Lower leg skin (tissue), 4 donors: ENCODE data around the gene HK1. TPM values are rescaled to one million over a fixed set of nuclear protein-coding genes. Genes with fewer than 3 reads are reported as not detected.
"Not testable (repeated sequence)": the region's sequence is repeated elsewhere in the genome, so short reads cannot be mapped to it uniquely, and the experiment has no call there.

Experiments used
- DNase-seq, 2 donors: peaks; one replicate each; pipeline ENCODE4 v3.0.0-alpha.2; 2019; ENCODE audit warnings: low spot score in 2 of 2
- H3K4me3 ChIP-seq: fragments of 200-600 bp; sonication (generic); 2 replicates; pipeline ENCODE4 v1.5.1; 2017; ENCODE audit warnings: mild to moderate bottlenecking, low read depth; ENCODE audit not compliant: poor library complexity, severe bottlenecking
- POLR2A ChIP-seq, 2 donors: fragments of 450-650 bp; IDR thresholded peaks; one replicate each; pipeline ENCODE4 v1.6.1; 2016 to 2017; ENCODE audit warnings: antibody characterized with exemption in 2 of 2, mild to moderate bottlenecking in 1 of 2, moderate library complexity in 1 of 2
- WGBS, 2 donors: methylation state at CpG; one replicate each; pipeline ENCODE4 v1.1.5; 2018; 5-methylcytosine and 5-hydroxymethylcytosine counted together
- intact Hi-C: fragments of 100-400 bp; cut with DNase I; formaldehyde crosslinking; loops from one replicate; pipeline ENCODE4 v1.15.0; 2023; ENCODE audit warnings: low total_unique reads
- total RNA-seq, 4 donors: library from RNA; depleted of rRNA; stranded (reverse); fragments of >200 nt; gene quantifications; one replicate each; pipeline ENCODE4 v1.1.0, GENCODE V29; 2016
- TF ChIP-seq, protein P1 (sequence below), 3 donors: fragments of 450-650 bp; IDR thresholded peaks; one replicate each; pipeline ENCODE4 v1.5.1; 2016; ENCODE audit warnings: antibody characterized with exemption in 3 of 3, mild to moderate bottlenecking in 3 of 3, moderate library complexity in 2 of 3

The HK1 gene
- total RNA-seq, 4 donors from 2014 or later, result 117 to 162 (median 158) TPM

- no peak overlapping the region for H3K4me3 ChIP-seq
- intact Hi-C loops, result no loop called here
- TF ChIP-seq, protein P1, sequence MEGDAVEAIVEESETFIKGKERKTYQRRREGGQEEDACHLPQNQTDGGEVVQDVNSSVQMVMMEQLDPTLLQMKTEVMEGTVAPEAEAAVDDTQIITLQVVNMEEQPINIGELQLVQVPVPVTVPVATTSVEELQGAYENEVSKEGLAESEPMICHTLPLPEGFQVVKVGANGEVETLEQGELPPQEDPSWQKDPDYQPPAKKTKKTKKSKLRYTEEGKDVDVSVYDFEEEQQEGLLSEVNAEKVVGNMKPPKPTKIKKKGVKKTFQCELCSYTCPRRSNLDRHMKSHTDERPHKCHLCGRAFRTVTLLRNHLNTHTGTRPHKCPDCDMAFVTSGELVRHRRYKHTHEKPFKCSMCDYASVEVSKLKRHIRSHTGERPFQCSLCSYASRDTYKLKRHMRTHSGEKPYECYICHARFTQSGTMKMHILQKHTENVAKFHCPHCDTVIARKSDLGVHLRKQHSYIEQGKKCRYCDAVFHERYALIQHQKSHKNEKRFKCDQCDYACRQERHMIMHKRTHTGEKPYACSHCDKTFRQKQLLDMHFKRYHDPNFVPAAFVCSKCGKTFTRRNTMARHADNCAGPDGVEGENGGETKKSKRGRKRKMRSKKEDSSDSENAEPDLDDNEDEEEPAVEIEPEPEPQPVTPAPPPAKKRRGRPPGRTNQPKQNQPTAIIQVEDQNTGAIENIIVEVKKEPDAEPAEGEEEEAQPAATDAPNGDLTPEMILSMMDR (IDR thresholded peaks at IDR 0.05), result no peak
- TF ChIP-seq POLR2A (IDR thresholded peaks at IDR 0.05), result no peak
- 58 to 67% methylated on average over 10 of the region's 10 CpGs for WGBS, 2 donors
- DNase-seq, result no peak
These were observed 42.9 kb downstream of the HK1 start for GRCh38 chr10:69321039-69321715.

GRCh38 chr10:69321865-69322264 lies 43.6 kb downstream of the HK1 start:
- intact Hi-C loops, result no loop called here
- no peak for DNase-seq
- TF ChIP-seq, protein P1 (IDR thresholded peaks at IDR 0.05), result no peak
- no peak for TF ChIP-seq POLR2A (IDR thresholded peaks at IDR 0.05)
- WGBS, 2 donors, result 39 to 42% methylated on average over 5 of the region's 5 CpGs
- H3K4me3 ChIP-seq, result no peak overlapping the region

GRCh38 chr10:69322346-69322745 lies 44.0 kb downstream of the HK1 start:
- not testable (repeated sequence) for DNase-seq

DNA sequence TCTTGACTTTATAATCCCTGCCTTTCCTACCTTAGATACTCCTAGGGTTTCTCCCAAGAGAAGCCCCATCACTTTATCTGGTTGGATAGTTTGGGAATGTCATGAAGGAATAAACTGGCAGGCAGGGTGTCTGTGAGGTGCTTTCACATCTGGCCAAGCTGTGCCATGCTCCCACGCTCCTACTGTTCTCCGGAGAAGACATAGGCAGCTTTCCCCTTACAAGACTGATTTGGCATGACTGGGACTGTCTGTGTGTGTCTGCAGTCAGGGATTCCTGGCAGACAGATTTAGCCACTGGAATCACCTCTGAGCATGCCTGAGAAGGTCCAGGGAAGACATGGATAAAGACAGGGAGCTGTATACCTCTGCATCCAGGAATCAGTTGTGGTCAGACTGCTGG lies 45.3 kb downstream of the HK1 start:
- TF ChIP-seq, protein P1 (IDR thresholded peaks at IDR 0.05), result no peak
- no peak for TF ChIP-seq POLR2A (IDR thresholded peaks at IDR 0.05)
- intact Hi-C loops, result no loop called here
- H3K4me3 ChIP-seq, result no peak overlapping the region
- 41 to 60% methylated on average over 2 of the region's 2 CpGs for WGBS, 2 donors
- no peak for DNase-seq

More at GRCh38 chr10:69322346-69322745, 44.0 kb downstream of the HK1 start:
- 74 to 76% methylated on average over 7 of the region's 7 CpGs for WGBS, 2 donors
- H3K4me3 ChIP-seq, intact Hi-C loops: not testable (repeated sequence)

DNA sequence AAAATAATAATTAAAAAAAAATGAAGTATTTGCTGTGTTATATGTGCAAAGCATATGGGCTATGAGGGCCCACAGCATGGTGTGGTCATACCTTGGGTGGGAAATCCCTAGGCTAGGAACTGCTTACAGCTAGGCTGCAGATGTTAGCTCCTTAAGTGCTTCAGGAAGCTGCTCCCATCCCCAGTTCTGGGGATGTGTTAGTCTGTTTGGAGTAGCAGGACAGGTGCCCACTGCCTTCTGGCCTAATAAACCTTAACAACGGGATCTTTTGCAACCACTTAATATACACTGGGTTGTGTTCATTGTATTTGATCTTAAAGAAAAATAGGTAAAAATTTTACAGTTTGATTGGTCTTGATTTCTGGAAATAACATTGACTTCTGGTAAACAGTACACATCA lies 46.3 kb downstream of the HK1 start:
- no peak overlapping the region for H3K4me3 ChIP-seq
- 53 to 79% methylated on average over 1 of the region's 1 CpG for WGBS, 2 donors
- intact Hi-C loops, result no loop called here
- TF ChIP-seq, protein P1 (IDR thresholded peaks at IDR 0.05), result no peak
- TF ChIP-seq POLR2A (IDR thresholded peaks at IDR 0.05), result no peak
- DNase-seq, result no peak

DNA sequence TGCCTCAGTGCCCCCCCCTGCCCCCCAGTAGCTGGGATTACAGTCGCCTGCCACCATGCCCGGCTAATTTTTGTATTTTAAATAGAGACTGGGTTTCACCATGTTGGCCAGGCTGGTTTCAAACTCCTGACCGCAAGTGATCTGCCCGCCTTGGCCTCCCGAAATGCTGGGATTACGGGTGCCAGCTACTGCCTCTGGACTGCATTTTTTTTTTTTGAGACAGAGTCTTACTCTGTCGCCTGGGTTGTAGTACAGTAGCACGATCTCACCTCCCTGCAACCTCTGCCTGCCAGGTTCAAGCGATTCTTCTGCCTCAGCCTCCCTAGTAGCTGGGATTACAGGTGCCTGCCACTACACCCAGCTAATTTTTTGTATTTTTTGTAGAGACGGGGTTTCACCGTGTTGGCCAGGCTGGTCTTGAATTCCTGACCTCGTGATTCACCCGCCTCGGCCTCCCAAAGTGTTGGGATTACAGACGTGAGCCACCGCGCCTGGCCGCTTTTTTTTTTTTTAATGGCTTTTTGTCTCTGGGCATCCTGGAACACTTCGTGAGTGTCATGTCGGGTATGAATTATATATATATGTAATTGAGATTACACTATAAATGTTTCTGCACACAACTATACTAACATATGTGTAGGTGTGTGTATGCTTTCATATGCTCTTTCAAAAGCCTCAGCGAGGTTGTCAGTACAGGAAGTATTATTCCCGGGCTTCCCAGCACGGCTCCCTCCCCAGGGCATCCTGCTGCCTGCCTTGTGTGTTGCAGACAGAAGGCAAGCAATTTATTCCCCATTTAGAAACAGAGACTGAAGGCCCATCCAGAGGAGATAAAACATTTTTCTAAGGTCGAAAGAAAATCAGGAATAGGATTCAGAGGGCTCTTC lies 47.6 kb downstream of the HK1 start:
- WGBS, 2 donors, result 58 to 62% methylated on average over 24 of the region's 24 CpGs
- H3K4me3 ChIP-seq, DNase-seq, intact Hi-C loops: not testable (repeated sequence)
